Activated CD4-positive, alpha-beta memory T cell treated with anti-CD3 and anti-CD28 coated beads for 36 hours (primary cell): ENCODE data around the gene CCT8. TPM values are rescaled to one million over a fixed set of nuclear protein-coding genes. Genes with fewer than 3 reads are reported as not detected.
A peak's percentile ranks its signal among the peaks of the same experiment; 100 is the strongest.

Experiments used
- CTCF ChIA-PET: fragments of 350-600 bp; sonication (Branson Sonifier 250); formaldehyde crosslinking; loops from one replicate; lab custom pipeline; 2021; ENCODE audit warnings: antibody characterized with exemption, inconsistent platforms; lab: Charles Lee
- POLR2A ChIA-PET: fragments of 350-600 bp; sonication (Branson Sonifier 250); formaldehyde crosslinking; loops from one replicate; lab custom pipeline; 2021; ENCODE audit warnings: antibody characterized with exemption; lab: Charles Lee
- DNase-seq: peaks from one replicate; pipeline ENCODE4 v3.0.0-alpha.2; 2020
- H3K27ac Mint-ChIP-seq: one replicate; pipeline ENCODE4 v1.8.0; 2021; ENCODE audit warnings: mixed read lengths
- H3K27me3 Mint-ChIP-seq: one replicate; pipeline ENCODE4 v1.8.0; 2021; ENCODE audit warnings: mixed read lengths
- H3K36me3 Mint-ChIP-seq: one replicate; pipeline ENCODE4 v1.8.0; 2021; ENCODE audit warnings: mixed read lengths
- H3K4me1 Mint-ChIP-seq: one replicate; pipeline ENCODE4 v1.8.0; 2021; ENCODE audit warnings: low read depth, mixed read lengths
- H3K4me3 Mint-ChIP-seq: one replicate; pipeline ENCODE4 v1.8.0; 2021; ENCODE audit warnings: mild to moderate bottlenecking, mixed read lengths
- H3K9me3 Mint-ChIP-seq: one replicate; pipeline ENCODE4 v1.8.0; 2021; ENCODE audit warnings: mixed read lengths
- intact Hi-C: fragments of 100-400 bp; cut with micrococcal nuclease; formaldehyde crosslinking; loops from one replicate; pipeline ENCODE4 v1.15.1; 2023
- total RNA-seq, 2 experiments: library from RNA; stranded (reverse); gene quantifications; one replicate each; pipeline ENCODE4 v1.2.3, GENCODE V29; 2021

Gene CCT8
- total RNA-seq, 2 experiments from 2014 or later = 431 to 435 TPM

- no peaks in the 10 kb centered on the region for H3K9me3 Mint-ChIP-seq
- peaks cover 40% of the 10 kb centered on the region for H3K36me3 Mint-ChIP-seq
- H3K27me3 Mint-ChIP-seq = no peaks in the 10 kb centered on the region
- no peak overlapping the region for H3K4me3 Mint-ChIP-seq
- H3K27ac Mint-ChIP-seq = peak overlapping the region; percentile 64
- DNase-seq = no peak
- CTCF ChIA-PET = no interaction called here
- no peaks in the 10 kb centered on the region for H3K4me1 Mint-ChIP-seq
- POLR2A ChIA-PET = interaction anchor here (0.6 kb wide), 1 partner anchor 31 kb away, joined by 5 read pairs; no protein-coding TSS in a partner anchor
- intact Hi-C loops = no loop called here
Measured at GRCh38 chr21:29053011-29053553, 20.4 kb downstream of the CCT8 start.

- peaks cover 39% of the 10 kb centered on the region for H3K36me3 Mint-ChIP-seq
- no peak overlapping the region for H3K27ac Mint-ChIP-seq
Measured at GRCh38 chr21:29052224-29052623, 21.2 kb downstream of the CCT8 start.

DNA sequence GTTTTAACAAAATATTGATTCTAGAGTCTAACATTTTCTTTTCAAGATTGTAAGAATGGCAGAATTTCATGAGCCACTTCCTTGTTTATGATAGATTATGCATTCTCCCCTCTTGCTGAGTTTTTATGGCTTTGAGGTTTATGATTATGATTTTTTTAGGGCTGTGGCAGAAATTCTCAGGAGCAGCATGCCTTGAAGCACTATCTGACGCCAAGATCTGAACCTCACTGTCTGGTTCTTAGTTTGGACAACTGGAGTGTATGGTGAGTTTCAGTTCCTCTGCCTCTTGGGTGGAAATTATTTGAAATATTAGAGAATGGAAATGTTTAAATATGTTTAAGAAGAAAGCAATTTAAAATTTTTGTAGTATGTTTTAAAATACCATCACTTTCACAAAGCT lies 38.8 kb downstream of the CCT8 start:
- H3K27ac Mint-ChIP-seq = no peak overlapping the region
- H3K4me1 Mint-ChIP-seq = peaks cover 16% of the 10 kb centered on the region
- intact Hi-C loops = no loop called here
- no peaks in the 10 kb centered on the region for H3K9me3 Mint-ChIP-seq
- no peaks in the 10 kb centered on the region for H3K27me3 Mint-ChIP-seq
- no peak overlapping the region for H3K4me3 Mint-ChIP-seq
- H3K36me3 Mint-ChIP-seq = peaks cover 40% of the 10 kb centered on the region
- CTCF ChIA-PET = no interaction called here
- POLR2A ChIA-PET = no interaction called here
- no peak for DNase-seq

More at GRCh38 chr21:29052224-29052623, 21.2 kb downstream of the CCT8 start:
- CTCF ChIA-PET = no interaction called here
- intact Hi-C loops = no loop called here
- POLR2A ChIA-PET = no interaction called here
- Mint-ChIP-seq H3K9me3 (no peaks in the 10 kb centered on the region), H3K4me3 (no peak overlapping the region), H3K4me1 (no peaks in the 10 kb centered on the region), H3K27me3 (no peaks in the 10 kb centered on the region)
- DNase-seq = no peak

- Mint-ChIP-seq H3K36me3 (peaks cover 44% of the 10 kb centered on the region), H3K4me3 (no peak overlapping the region), H3K4me1 (peaks cover 21% of the 10 kb centered on the region), H3K27me3 (no peaks in the 10 kb centered on the region), H3K27ac (no peak overlapping the region), H3K9me3 (no peaks in the 10 kb centered on the region)
- DNase-seq = no peak
- ChIA-PET POLR2A (interaction anchor here (0.8 to 1.2 kb wide), 2 partner anchors 9 to 141 kb away, joined by 3 to 4 read pairs; partner anchors contain the start of gene USP16), CTCF (no interaction called here)
- intact Hi-C loops = no loop called here
Measured at GRCh38 chr21:29033871-29034270, 39.6 kb downstream of the CCT8 start.

GRCh38 chr21:29033301-29033700 lies 40.1 kb downstream of the CCT8 start:
- ChIA-PET POLR2A (interaction anchor here (0.8 to 1.2 kb wide), 2 partner anchors 8 to 141 kb away, joined by 3 to 4 read pairs; partner anchors contain the start of gene USP16), CTCF (no interaction called here)
- Mint-ChIP-seq H3K36me3 (peaks cover 44% of the 10 kb centered on the region), H3K9me3 (no peaks in the 10 kb centered on the region), H3K4me1 (peaks cover 21% of the 10 kb centered on the region), H3K27ac (no peak overlapping the region), H3K27me3 (no peaks in the 10 kb centered on the region), H3K4me3 (no peak overlapping the region)
- no peak for DNase-seq
- intact Hi-C loops = no loop called here

GRCh38 chr21:29030909-29031308 lies 42.5 kb downstream of the CCT8 start:
- Mint-ChIP-seq H3K4me1 (peaks cover 23% of the 10 kb centered on the region), H3K9me3 (no peaks in the 10 kb centered on the region), H3K4me3 (no peak overlapping the region), H3K27ac (no peak overlapping the region), H3K27me3 (no peaks in the 10 kb centered on the region), H3K36me3 (peaks cover 46% of the 10 kb centered on the region)
- ChIA-PET CTCF (no interaction called here), POLR2A (interaction anchor here (0.9 to 1.4 kb wide), 2 partner anchors 40 to 42 kb away, joined by 3 read pairs; no protein-coding TSS in a partner anchor)
- DNase-seq = no peak
- intact Hi-C loops = no loop called here

GRCh38 chr21:29029524-29029923 lies 43.9 kb downstream of the CCT8 start:
- Mint-ChIP-seq H3K27me3 (no peaks in the 10 kb centered on the region), H3K27ac (no peak overlapping the region), H3K9me3 (no peaks in the 10 kb centered on the region), H3K4me1 (peaks cover 32% of the 10 kb centered on the region), H3K36me3 (peaks cover 44% of the 10 kb centered on the region), H3K4me3 (no peak overlapping the region)
- ChIA-PET CTCF (no interaction called here), POLR2A (interaction anchor here (1.1 kb wide), 1 partner anchor 37 kb away, joined by 4 read pairs; the partner anchor contains the start of gene LTN1)
- intact Hi-C loops = loop anchor here (10.0 kb wide), 1 partner anchor 265 kb away; no protein-coding TSS in a partner anchor
- no peak for DNase-seq

DNA sequence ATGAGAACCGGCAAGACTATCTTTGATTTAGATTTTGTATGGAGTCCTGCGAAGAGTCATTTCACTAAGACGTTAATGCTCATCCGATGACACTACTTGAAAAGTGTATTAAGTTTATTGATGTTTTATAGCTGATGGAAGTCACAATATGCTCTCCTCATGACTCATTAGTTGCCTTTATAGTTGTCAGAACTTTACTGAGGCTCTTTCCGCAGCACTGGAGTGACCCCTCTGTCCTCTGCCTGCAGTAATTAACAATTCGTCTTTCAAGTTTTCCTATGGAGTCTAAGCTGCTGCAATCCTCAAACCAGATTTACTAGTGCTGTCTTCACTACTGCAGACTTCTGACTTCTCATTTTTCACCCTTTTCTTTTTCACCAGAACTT lies 48.1 kb downstream of the CCT8 start:
- H3K4me1 Mint-ChIP-seq = peaks cover 46% of the 10 kb centered on the region
- CTCF ChIA-PET = interaction anchor here (0.6 to 1.9 kb wide), 6 partner anchors 18 to 280 kb away, joined by 3 to 10 read pairs (median 3); partner anchors contain the start of genes CCT8 and LTN1
- peak; percentile 28 for DNase-seq
- H3K9me3 Mint-ChIP-seq = no peaks in the 10 kb centered on the region
- no peaks in the 10 kb centered on the region for H3K27me3 Mint-ChIP-seq
- intact Hi-C loops = loop anchor here (10.0 kb wide), 1 partner anchor 261 kb away; no protein-coding TSS in a partner anchor
- peaks cover 19% of the 10 kb centered on the region for H3K36me3 Mint-ChIP-seq
- POLR2A ChIA-PET = interaction anchor here (0.7 to 2.5 kb wide), 7 partner anchors 8 to 277 kb away, joined by 3 to 34 read pairs (median 5); partner anchors contain the start of genes CCT8 and LTN1
- H3K4me3 Mint-ChIP-seq = peak overlapping the region; percentile 100
- peak overlapping the region; percentile 100 for H3K27ac Mint-ChIP-seq

DNA sequence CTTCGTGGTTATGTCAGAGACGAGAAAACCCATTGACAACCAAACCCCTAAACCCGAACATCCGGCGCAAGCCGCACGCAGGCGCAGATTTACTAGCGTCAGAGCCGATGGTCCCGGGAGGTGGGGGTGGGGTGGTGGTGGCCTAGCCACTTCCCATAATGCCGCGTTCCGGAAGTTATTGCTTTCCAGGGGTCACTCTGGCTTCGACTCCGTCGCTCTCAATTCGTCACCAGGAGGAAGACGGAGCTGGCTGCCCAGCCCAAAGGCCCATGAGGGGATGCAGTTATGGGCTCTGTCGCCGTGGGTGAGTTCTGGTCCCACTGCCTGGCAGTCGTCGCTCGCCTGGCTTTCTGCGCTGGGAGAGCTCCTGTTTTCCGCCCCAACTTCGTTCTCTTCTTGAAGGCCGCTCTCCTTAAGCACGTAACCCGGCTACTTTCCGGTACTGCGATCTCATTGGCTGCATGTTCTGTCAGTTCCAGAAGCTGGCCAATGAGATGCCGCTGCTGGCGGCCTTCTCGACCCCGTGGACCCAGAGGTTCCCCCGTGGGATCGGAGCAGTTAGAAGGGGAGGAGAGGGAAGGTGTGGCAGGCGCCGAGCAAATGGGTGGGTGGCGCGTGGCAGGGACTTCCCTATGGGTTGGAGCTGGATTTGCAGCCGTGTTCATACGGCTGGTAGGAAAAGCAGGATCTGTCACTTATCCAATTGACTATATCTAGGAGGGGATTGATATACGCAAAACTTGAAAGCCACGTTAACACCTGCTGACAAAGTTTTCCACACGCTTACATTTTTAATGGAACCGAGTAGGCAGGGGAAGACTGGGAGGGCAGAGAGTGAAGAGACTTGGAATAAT lies 48.7 kb downstream of the CCT8 start, which contains the start of gene USP16:
Gene USP16 (plus strand): TSS at position 195 of the 854 bp plus-strand sequence. CDS start 3,246 bp downstream, outside the sequence.
- peak; percentile 96 for DNase-seq
- Mint-ChIP-seq H3K27me3 (no peaks in the 10 kb centered on the region), H3K27ac (peak within 1 kb of the TSS; percentile 100), H3K9me3 (no peaks in the 10 kb centered on the region), H3K4me1 (peaks cover 50% of the 10 kb centered on the region), H3K36me3 (peaks cover 16% of the 10 kb centered on the region), H3K4me3 (peak within 1 kb of the TSS; percentile 100)
- intact Hi-C loops = loop anchor here (1.0 to 10.0 kb wide), 6 partner anchors 22 to 276 kb away; partner anchors contain the start of gene CCT8
- ChIA-PET POLR2A (interaction anchor here (0.7 to 2.5 kb wide), 10 partner anchors 9 to 278 kb away, joined by 3 to 34 read pairs (median 4); partner anchors contain the start of genes CCT8 and LTN1), CTCF (interaction anchor here (0.6 to 1.9 kb wide), 6 partner anchors 19 to 279 kb away, joined by 3 to 10 read pairs (median 4); partner anchors contain the start of genes CCT8 and LTN1)

GRCh38 chr21:29022166-29022565 lies 51.3 kb downstream of the CCT8 start:
- Mint-ChIP-seq H3K4me1 (peaks cover 51% of the 10 kb centered on the region), H3K4me3 (no peak overlapping the region), H3K27me3 (no peaks in the 10 kb centered on the region), H3K27ac (peak overlapping the region; percentile 79), H3K9me3 (no peaks in the 10 kb centered on the region), H3K36me3 (peaks cover 14% of the 10 kb centered on the region)
- ChIA-PET CTCF (interaction anchor here (0.8 to 1.2 kb wide), 2 partner anchors 15 to 18 kb away, joined by 3 read pairs; no protein-coding TSS in a partner anchor), POLR2A (interaction anchor here (0.6 to 2.3 kb wide), 4 partner anchors 17 to 31 kb away, joined by 5 to 14 read pairs (median 8); partner anchors contain the start of gene LTN1)
- intact Hi-C loops = loop anchor here (10.0 kb wide), 1 partner anchor 257 kb away; no protein-coding TSS in a partner anchor
- peak; percentile 29 for DNase-seq

GRCh38 chr21:29018540-29018939 lies 54.9 kb downstream of the CCT8 start:
- Mint-ChIP-seq H3K27ac (peak overlapping the region; percentile 93), H3K9me3 (no peaks in the 10 kb centered on the region), H3K36me3 (peaks cover 6% of the 10 kb centered on the region), H3K27me3 (no peaks in the 10 kb centered on the region), H3K4me3 (peak overlapping the region; percentile 86), H3K4me1 (peaks cover 29% of the 10 kb centered on the region)
- ChIA-PET POLR2A (interaction anchor here (1.0 to 3.6 kb wide), 5 partner anchors 13 to 281 kb away, joined by 3 to 36 read pairs (median 7); partner anchors contain the start of gene LTN1), CTCF (interaction anchor here (0.6 to 2.3 kb wide), 3 partner anchors 12 to 47 kb away, joined by 3 to 11 read pairs (median 3); no protein-coding TSS in a partner anchor)
- intact Hi-C loops = no loop called here
- no peak for DNase-seq
